ENCODE measurements around the gene VEGFD.

- TF ChIP-seq CTCF (conservative IDR thresholded peaks at IDR 0.05; ENCODE audit: low read depth, low read length) (no peak), EZH2 (IDR thresholded peaks at IDR 0.05; ENCODE audit: borderline replicate concordance, low read depth, low read length, poor library complexity, severe bottlenecking) (no peak)
Observed at GRCh38 chrX:15373976-15374375, 10.2 kb downstream of the VEGFD start.

All from A673 (cell line).